HepG2 (cell line): ENCODE measurements around the gene ARL5C. TPM values are rescaled to one million over a fixed set of nuclear protein-coding genes. Genes with fewer than 3 reads are reported as not detected.

Experiments
- AFF4 ChIP-seq: sonication (generic); formaldehyde crosslinking; IDR thresholded peaks from 2 replicates; pipeline ENCODE4 v1.4.0; 2020; ENCODE audit warnings: missing genetic modification reagents
- ATRX ChIP-seq: sonication (generic); formaldehyde crosslinking; IDR thresholded peaks from 2 replicates; pipeline ENCODE4 v1.4.0; 2020; ENCODE audit warnings: missing genetic modification reagents, borderline replicate concordance
- DPF2 ChIP-seq: sonication (generic); formaldehyde crosslinking; IDR thresholded peaks from 2 replicates; pipeline ENCODE4 v1.4.0; 2020; ENCODE audit warnings: mild to moderate bottlenecking, low read depth, missing genetic modification reagents, borderline replicate concordance
- HNRNPLL ChIP-seq: fragments of 200-400 bp; formaldehyde crosslinking; IDR thresholded peaks from 2 replicates; pipeline ENCODE4 v1.6.1; 2017; ENCODE audit warnings: mild to moderate bottlenecking, low read depth, low read length; ENCODE audit not compliant: poor library complexity, severe bottlenecking
- IKZF5 ChIP-seq: IDR thresholded peaks from 2 replicates; pipeline ENCODE4 v1.6.1; 2018; ENCODE audit warnings: missing genetic modification reagents, mild to moderate bottlenecking, missing compliant biosample characterization
- JDP2 ChIP-seq: sonication (generic); formaldehyde crosslinking; IDR thresholded peaks from 2 replicates; pipeline ENCODE4 v1.8.1; 2022; ENCODE audit warnings: missing genetic modification reagents, borderline replicate concordance
- LCORL ChIP-seq, 2 experiments: fragments of 450-650 bp in 1 of 2; sonication (generic) in 1 of 2; formaldehyde crosslinking in 1 of 2; IDR thresholded peaks; 2 replicates each; pipeline versions ENCODE4 v1.5.0 to v1.6.1; 2017 to 2020; ENCODE audit warnings: antibody characterized with exemption in 1 of 2, missing genetic modification reagents in 1 of 2
- SNAPC4 ChIP-seq: sonication (generic); formaldehyde crosslinking; IDR thresholded peaks from 2 replicates; pipeline ENCODE4 v1.4.0; 2020; ENCODE audit warnings: mild to moderate bottlenecking, missing genetic modification reagents
- SP5 ChIP-seq: IDR thresholded peaks from 2 replicates; pipeline ENCODE4 v1.6.1; 2016; ENCODE audit warnings: low read depth, borderline replicate concordance
- THAP9 ChIP-seq: sonication (generic); formaldehyde crosslinking; IDR thresholded peaks from 2 replicates; pipeline ENCODE4; 2020; ENCODE audit warnings: missing genetic modification reagents, mild to moderate bottlenecking, borderline replicate concordance
- YEATS2 ChIP-seq: sonication (generic); formaldehyde crosslinking; IDR thresholded peaks from 2 replicates; pipeline ENCODE4 v1.4.0; 2020; ENCODE audit warnings: missing genetic modification reagents, borderline replicate concordance
- ZNF235 ChIP-seq: sonication (generic); formaldehyde crosslinking; IDR thresholded peaks from 2 replicates; pipeline ENCODE4 v1.8.1; 2023; ENCODE audit warnings: mild to moderate bottlenecking, missing genetic modification reagents, borderline replicate concordance
- ZNF329 ChIP-seq: sonication (generic); formaldehyde crosslinking; IDR thresholded peaks from 2 replicates; pipeline ENCODE4 v1.9.0; 2021; ENCODE audit warnings: low read depth, mild to moderate bottlenecking, missing genetic modification reagents
- ZNF773 ChIP-seq: sonication (generic); formaldehyde crosslinking; IDR thresholded peaks from 2 replicates; pipeline ENCODE4 v1.4.0; 2020; ENCODE audit warnings: missing genetic modification reagents, borderline replicate concordance
- polyA plus RNA-seq, 8 experiments: library from polyadenylated mRNA; depleted of rRNA in 3 of 8; stranded (reverse) in 7 of 8; unstranded in 1 of 8; fragments of >200 nt; fragmentation: Illumina TruSeq in 4 of 8; extraction: Trizol in 4 of 8; gene quantifications; 2 replicates each; pipeline versions ENCODE4 v1.2.1 to v1.2.3, GENCODE V29; 2011 to 2016; ENCODE audit warnings: low read depth in 4 of 8, missing spikeins in 1 of 8, mixed read lengths in 1 of 8; ENCODE audit not compliant: insufficient read depth in 1 of 8
- total RNA-seq, 5 experiments: library from RNA; depleted of rRNA; stranded (reverse); fragments of >200 nt; fragmentation: Illumina TruSeq; extraction: Trizol; gene quantifications; 2 replicates each; pipeline ENCODE4 v1.2.3, GENCODE V29; 2016; ENCODE audit warnings: low read depth in 1 of 5

Gene ARL5C
- total and polyA plus RNA-seq, 2 of the 13 experiments (the other 11 are each of a cell fraction or from before 2014, with no cell fraction given), result not detected

GRCh38 chr17:39200070-39200879, 34.3 kb upstream of the ARL5C start, which contains the start of gene RPL19 (continued):
- TF ChIP-seq SNAPC4 (CRISPR knock-in tag) (peak; percentile 78), ZNF329 (CRISPR knock-in tag) (peak; percentile 84), ZNF773 (CRISPR knock-in tag) (0 out of 2 replicates have a peak, but pooled peaks have one; percentile 24), THAP9 (CRISPR knock-in tag) (peak; percentile 84; the same call in 1 of the 2 replicates), YEATS2 (CRISPR knock-in tag) (peak; percentile 77), JDP2 (CRISPR knock-in tag) (no peak), ZNF235 (CRISPR knock-in tag) (0 out of 2 replicates have a peak, but pooled peaks have one; percentile 30), HNRNPLL (no peak), DPF2 (CRISPR knock-in tag) (no peak), SP5 (CRISPR knock-in tag) (no peak), LCORL (IDR thresholded peaks at IDR 0.05) (no peak), LCORL (CRISPR knock-in tag; IDR thresholded peaks at IDR 0.05) (peak; percentile 76), IKZF5 (CRISPR knock-in tag) (peak; percentile 67), ATRX (CRISPR knock-in tag) (no peak), AFF4 (CRISPR knock-in tag) (peak; percentile 14; the same call in 1 of the 2 replicates)
